Measurements from ENCODE around the gene STPG3. TPM values are rescaled to one million over a fixed set of nuclear protein-coding genes. Genes with fewer than 3 reads are reported as not detected.

STPG3 gene
- total and polyA plus RNA-seq, 4 donors: not detected

- no peaks in the 10 kb centered on the region for H3K9me3 ChIP-seq (ENCODE audit: control insufficient read depth, low read length)
- no peak overlapping the region for H3K27ac ChIP-seq (ENCODE audit: low read depth in 1 of 2, low read length in 2 of 2)
- WGBS, 2 donors: 82 to 90% methylated on average over 19 to 23 of the region's 23 CpGs
- intact Hi-C loops (cut with DNase I): no loop called here
- ATAC-seq (ENCODE audit: low FRiP score): no peak
- H3K4me3 ChIP-seq (ENCODE audit: low read length in 2 of 2): no peak overlapping the region
- H3K36me3 ChIP-seq (ENCODE audit: control insufficient read depth in 1 of 2, insufficient read depth in 2 of 2, low read length in 1 of 2): no peaks in the 10 kb centered on the region
- no peaks in the 10 kb centered on the region for H3K4me1 ChIP-seq (ENCODE audit: control insufficient read depth in 1 of 2, insufficient read depth in 2 of 2, low read length in 2 of 2)
- DNase-seq: no peak
- H3K27me3 ChIP-seq (ENCODE audit: control insufficient read depth in 1 of 2, insufficient read depth in 2 of 2, low read length in 1 of 2): no peaks in the 10 kb centered on the region
Observed at GRCh38 chr9:137231372-137232039, 19.6 kb upstream of the STPG3 start.

DNA sequence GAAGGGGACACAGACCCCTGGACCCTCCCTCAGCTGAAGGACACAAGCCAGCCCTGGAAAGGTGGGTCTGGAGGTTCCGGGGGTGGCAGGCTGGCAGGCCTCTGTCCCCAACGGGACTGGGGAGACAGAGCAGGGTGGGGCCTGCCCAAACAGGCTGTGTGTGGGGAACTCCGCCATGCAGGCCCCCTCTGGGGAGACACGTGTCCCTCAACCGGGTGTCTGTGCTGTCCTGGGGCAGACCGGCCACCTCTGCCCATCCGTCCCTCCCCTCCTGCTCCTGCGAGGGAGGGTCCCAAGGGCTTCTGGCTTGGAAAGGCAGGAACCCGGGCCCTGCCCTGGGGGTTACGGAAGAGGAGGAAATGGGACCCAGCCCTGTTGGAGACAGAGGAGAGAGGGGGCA, 19.0 kb upstream of the STPG3 start:
- H3K9me3 ChIP-seq (ENCODE audit: control insufficient read depth, low read length): no peaks in the 10 kb centered on the region
- intact Hi-C loops (cut with DNase I): no loop called here
- ATAC-seq (ENCODE audit: low FRiP score) (no peak), DNase-seq (no peak)
- H3K4me3 ChIP-seq (ENCODE audit: low read length in 2 of 2): no peak overlapping the region
- H3K4me1 ChIP-seq (ENCODE audit: control insufficient read depth in 1 of 2, insufficient read depth in 2 of 2, low read length in 2 of 2): no peaks in the 10 kb centered on the region
- H3K27me3 ChIP-seq (ENCODE audit: control insufficient read depth in 1 of 2, insufficient read depth in 2 of 2, low read length in 1 of 2): no peaks in the 10 kb centered on the region
- WGBS, 2 donors: 62 to 70% methylated on average over 10 of the region's 10 CpGs
- no peak overlapping the region for H3K27ac ChIP-seq (ENCODE audit: low read depth in 1 of 2, low read length in 2 of 2)
- H3K36me3 ChIP-seq (ENCODE audit: control insufficient read depth in 1 of 2, insufficient read depth in 2 of 2, low read length in 1 of 2): no peaks in the 10 kb centered on the region

DNA sequence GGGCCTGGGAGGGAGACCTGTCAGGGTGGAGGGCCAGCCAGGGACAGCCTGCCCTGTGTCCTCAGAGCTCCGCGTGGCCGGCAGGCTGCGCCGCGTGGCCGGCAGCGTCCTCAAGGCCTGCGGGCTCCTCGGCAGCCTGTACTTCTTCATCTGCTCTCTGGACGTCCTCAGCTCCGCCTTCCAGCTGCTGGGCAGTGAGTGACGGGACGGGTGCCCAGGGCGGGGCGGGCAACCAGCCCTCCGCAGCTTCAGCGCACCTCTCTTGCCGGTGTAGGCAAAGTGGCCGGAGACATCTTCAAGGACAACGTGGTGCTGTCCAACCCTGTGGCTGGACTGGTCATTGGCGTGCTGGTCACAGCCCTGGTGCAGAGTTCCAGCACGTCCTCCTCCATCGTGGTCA, 18.6 kb upstream of the STPG3 start:
- no peaks in the 10 kb centered on the region for H3K9me3 ChIP-seq (ENCODE audit: control insufficient read depth, low read length)
- H3K27ac ChIP-seq (ENCODE audit: low read depth in 1 of 2, low read length in 2 of 2): no peak overlapping the region
- H3K36me3 ChIP-seq (ENCODE audit: control insufficient read depth in 1 of 2, insufficient read depth in 2 of 2, low read length in 1 of 2): no peaks in the 10 kb centered on the region
- 70 to 80% methylated on average over 23 to 24 of the region's 24 CpGs for WGBS, 2 donors
- DNase-seq: no peak
- H3K4me3 ChIP-seq (ENCODE audit: low read length in 2 of 2): no peak overlapping the region
- no peak for ATAC-seq (ENCODE audit: low FRiP score)
- no peaks in the 10 kb centered on the region for H3K27me3 ChIP-seq (ENCODE audit: control insufficient read depth in 1 of 2, insufficient read depth in 2 of 2, low read length in 1 of 2)
- H3K4me1 ChIP-seq (ENCODE audit: control insufficient read depth in 1 of 2, insufficient read depth in 2 of 2, low read length in 2 of 2): no peaks in the 10 kb centered on the region
- intact Hi-C loops (cut with DNase I): no loop called here

GRCh38 chr9:137233143-137233980, 17.7 kb upstream of the STPG3 start:
- H3K4me1 ChIP-seq (ENCODE audit: control insufficient read depth in 1 of 2, insufficient read depth in 2 of 2, low read length in 2 of 2): no peaks in the 10 kb centered on the region
- no peak for ATAC-seq (ENCODE audit: low FRiP score)
- no peaks in the 10 kb centered on the region for H3K9me3 ChIP-seq (ENCODE audit: control insufficient read depth, low read length)
- no peaks in the 10 kb centered on the region for H3K27me3 ChIP-seq (ENCODE audit: control insufficient read depth in 1 of 2, insufficient read depth in 2 of 2, low read length in 1 of 2)
- H3K27ac ChIP-seq (ENCODE audit: low read depth in 1 of 2, low read length in 2 of 2): no peak overlapping the region
- H3K4me3 ChIP-seq (ENCODE audit: low read length in 2 of 2): no peak overlapping the region
- DNase-seq: no peak
- H3K36me3 ChIP-seq (ENCODE audit: control insufficient read depth in 1 of 2, insufficient read depth in 2 of 2, low read length in 1 of 2): no peaks in the 10 kb centered on the region
- intact Hi-C loops (cut with DNase I): no loop called here
- 73 to 78% methylated on average over 34 to 40 of the region's 40 CpGs for WGBS, 2 donors

DNA sequence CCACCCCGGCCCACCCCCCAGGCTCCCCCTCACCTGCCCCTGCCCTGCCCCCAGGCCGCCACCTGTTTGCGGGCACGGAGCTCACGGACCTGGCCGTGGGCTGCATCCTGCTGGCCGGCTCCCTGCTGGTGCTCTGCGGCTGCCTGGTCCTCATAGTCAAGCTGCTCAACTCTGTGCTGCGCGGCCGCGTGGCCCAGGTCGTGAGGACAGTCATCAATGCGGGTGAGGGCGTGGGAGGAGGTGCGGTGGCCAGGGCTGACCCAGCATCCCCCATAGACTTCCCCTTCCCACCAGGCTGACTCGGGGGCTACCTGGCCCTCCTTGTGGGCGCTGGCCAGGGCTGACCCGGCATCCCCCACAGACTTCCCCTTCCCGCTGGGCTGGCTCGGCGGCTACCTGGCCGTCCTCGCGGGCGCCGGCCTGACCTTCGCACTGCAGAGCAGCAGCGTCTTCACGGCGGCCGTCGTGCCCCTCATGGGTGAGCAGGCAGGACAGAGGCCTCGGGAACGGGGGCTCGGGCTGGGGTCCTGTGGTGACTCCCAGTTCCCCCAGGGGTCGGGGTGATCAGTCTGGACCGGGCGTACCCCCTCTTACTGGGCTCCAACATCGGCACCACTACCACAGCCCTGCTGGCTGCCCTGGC, 16.9 kb upstream of the STPG3 start:
- intact Hi-C loops (cut with DNase I): no loop called here
- no peak overlapping the region for H3K4me3 ChIP-seq (ENCODE audit: low read length in 2 of 2)
- no peaks in the 10 kb centered on the region for H3K4me1 ChIP-seq (ENCODE audit: control insufficient read depth in 1 of 2, insufficient read depth in 2 of 2, low read length in 2 of 2)
- no peak overlapping the region for H3K27ac ChIP-seq (ENCODE audit: low read depth in 1 of 2, low read length in 2 of 2)
- H3K9me3 ChIP-seq (ENCODE audit: control insufficient read depth, low read length): no peaks in the 10 kb centered on the region
- ATAC-seq (ENCODE audit: low FRiP score) (no peak), DNase-seq (no peak)
- H3K27me3 ChIP-seq (ENCODE audit: control insufficient read depth in 1 of 2, insufficient read depth in 2 of 2, low read length in 1 of 2): no peaks in the 10 kb centered on the region
- 61 to 70% methylated on average over 40 of the region's 40 CpGs for WGBS, 2 donors
- H3K36me3 ChIP-seq (ENCODE audit: control insufficient read depth in 1 of 2, insufficient read depth in 2 of 2, low read length in 1 of 2): no peaks in the 10 kb centered on the region

DNA sequence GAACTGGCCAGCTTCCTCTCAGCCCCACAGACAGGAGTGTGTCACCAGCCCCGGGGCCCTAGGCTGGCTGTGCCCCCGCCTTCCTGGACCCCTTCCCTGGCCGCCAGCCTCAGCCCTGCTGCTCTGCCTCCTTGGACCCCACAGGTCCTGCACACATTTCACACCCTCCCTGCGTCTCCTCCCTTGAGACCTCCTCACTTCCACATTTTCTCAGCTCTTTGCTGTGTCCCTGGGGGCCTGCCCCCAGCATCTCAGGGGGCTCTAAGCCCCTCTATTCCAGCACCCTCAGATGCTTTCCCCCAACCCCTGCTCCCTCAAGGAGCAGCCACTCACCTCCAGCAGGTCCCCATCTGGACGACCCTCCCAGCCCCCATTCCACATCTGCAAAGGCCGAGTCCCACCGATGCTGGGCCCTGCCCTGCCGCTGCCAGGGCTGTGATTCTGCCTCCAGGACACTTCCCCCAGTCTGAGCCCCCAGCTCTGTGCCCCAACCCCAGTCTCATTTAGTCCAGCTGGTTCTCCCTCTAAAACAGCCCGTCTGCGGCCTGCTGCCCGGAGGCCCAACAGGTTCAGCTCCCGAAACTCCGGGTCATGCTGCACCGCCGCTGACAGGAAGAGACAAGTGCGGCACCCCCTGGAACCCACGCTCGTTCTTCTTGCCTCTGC, 16.2 kb upstream of the STPG3 start:
- Histone ChIP-seq H3K4me3 (ENCODE audit: low read length in 2 of 2) (no peak overlapping the region), H3K9me3 (ENCODE audit: control insufficient read depth, low read length) (no peaks in the 10 kb centered on the region), H3K4me1 (ENCODE audit: control insufficient read depth in 1 of 2, insufficient read depth in 2 of 2, low read length in 2 of 2) (no peaks in the 10 kb centered on the region), H3K27ac (ENCODE audit: low read depth in 1 of 2, low read length in 2 of 2) (no peak overlapping the region), H3K27me3 (ENCODE audit: control insufficient read depth in 1 of 2, insufficient read depth in 2 of 2, low read length in 1 of 2) (no peaks in the 10 kb centered on the region), H3K36me3 (ENCODE audit: control insufficient read depth in 1 of 2, insufficient read depth in 2 of 2, low read length in 1 of 2) (no peaks in the 10 kb centered on the region)
- ATAC-seq (ENCODE audit: low FRiP score): no peak
- 65 to 80% methylated on average over 17 to 18 of the region's 18 CpGs for WGBS, 2 donors
- intact Hi-C loops (cut with DNase I): no loop called here
- DNase-seq: no peak

DNA sequence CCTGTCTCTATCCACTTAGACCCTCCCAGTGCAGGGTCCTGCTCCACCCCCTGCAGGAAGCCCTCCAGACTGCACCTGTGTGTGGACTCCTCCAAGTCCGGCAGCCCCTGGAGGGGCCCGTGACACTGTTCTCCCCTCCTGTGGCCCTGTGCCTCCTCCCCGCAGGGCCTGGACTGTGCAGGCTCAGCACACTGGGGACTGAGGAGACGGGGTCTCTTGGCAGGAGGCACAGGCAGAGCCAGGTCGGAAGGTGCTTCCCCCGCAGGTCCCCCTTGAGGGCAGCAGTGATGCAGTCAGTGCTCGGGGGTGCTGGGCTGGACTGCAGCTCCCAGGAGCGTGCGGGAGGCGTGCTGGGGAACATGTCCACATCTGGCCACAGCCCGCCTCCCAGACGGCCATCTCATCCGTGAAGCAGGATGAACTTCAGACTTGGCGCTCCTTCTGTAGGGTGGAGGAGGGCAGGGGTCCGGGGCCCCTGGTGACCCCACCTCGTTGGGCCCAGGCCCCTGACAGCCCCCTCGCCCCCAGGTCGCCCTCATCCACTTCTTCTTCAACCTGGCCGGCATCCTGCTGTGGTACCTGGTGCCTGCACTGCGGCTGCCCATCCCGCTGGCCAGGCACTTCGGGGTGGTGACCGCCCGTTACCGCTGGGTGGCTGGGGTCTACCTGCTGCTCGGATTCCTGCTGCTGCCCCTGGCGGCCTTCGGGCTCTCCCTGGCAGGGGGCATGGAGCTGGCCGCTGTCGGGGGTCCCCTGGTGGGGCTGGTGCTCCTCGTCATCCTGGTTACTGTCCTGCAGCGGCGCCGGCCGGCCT, 15.5 kb upstream of the STPG3 start:
- whole genome bisulfite sequencing, 2 donors: 70 to 78% methylated on average over 34 to 35 of the region's 35 CpGs
- H3K27me3 ChIP-seq (ENCODE audit: control insufficient read depth in 1 of 2, insufficient read depth in 2 of 2, low read length in 1 of 2): no peaks in the 10 kb centered on the region
- no peak overlapping the region for H3K4me3 ChIP-seq (ENCODE audit: low read length in 2 of 2)
- no peaks in the 10 kb centered on the region for H3K9me3 ChIP-seq (ENCODE audit: control insufficient read depth, low read length)
- no peaks in the 10 kb centered on the region for H3K4me1 ChIP-seq (ENCODE audit: control insufficient read depth in 1 of 2, insufficient read depth in 2 of 2, low read length in 2 of 2)
- no peaks in the 10 kb centered on the region for H3K36me3 ChIP-seq (ENCODE audit: control insufficient read depth in 1 of 2, insufficient read depth in 2 of 2, low read length in 1 of 2)
- intact Hi-C loops (cut with DNase I): no loop called here
- H3K27ac ChIP-seq (ENCODE audit: low read depth in 1 of 2, low read length in 2 of 2): no peak overlapping the region
- DNase-seq: no peak
- ATAC-seq (ENCODE audit: low FRiP score): no peak
